ENCODE results near the gene TSHZ3.

TSHZ3 gene

GRCh38 chr19:31354799-31355664 is 5.8 kb upstream of the TSHZ3 start:
- TF ChIP-seq CTCF (IDR thresholded peaks at IDR 0.05) (no peak), ZFX (IDR thresholded peaks at IDR 0.05; ENCODE audit: borderline replicate concordance) (no peak)
- H3K27ac ChIP-seq, result no peak overlapping the region

GRCh38 chr19:31354316-31354715 is 5.1 kb upstream of the TSHZ3 start:
- H3K27ac ChIP-seq, result no peak overlapping the region
- TF ChIP-seq CTCF (IDR thresholded peaks at IDR 0.05) (no peak), ZFX (IDR thresholded peaks at IDR 0.05; ENCODE audit: borderline replicate concordance) (no peak)

DNA sequence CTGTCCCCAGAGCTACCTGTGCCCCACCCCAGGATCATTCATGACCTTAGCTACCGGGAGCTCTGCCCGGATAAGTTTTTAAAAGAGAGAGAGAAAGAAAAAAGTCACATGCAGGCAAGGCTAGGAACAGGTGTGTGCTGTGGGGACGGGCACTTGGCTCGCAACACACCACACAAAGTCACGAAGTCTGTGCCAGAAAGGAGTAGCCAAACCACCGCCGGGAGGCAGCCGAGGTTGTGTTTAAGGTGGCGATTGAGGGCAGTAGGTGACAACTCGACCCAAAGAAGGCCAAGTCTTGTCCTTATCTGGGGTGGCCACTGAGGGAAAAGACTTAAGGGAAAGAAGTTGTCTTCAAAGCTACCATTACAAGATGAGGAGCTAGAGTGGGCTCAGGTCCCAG is 4.6 kb upstream of the TSHZ3 start:
- TF ChIP-seq ZFX (IDR thresholded peaks at IDR 0.05; ENCODE audit: borderline replicate concordance) (no peak), CTCF (IDR thresholded peaks at IDR 0.05) (no peak)
- no peak overlapping the region for H3K27ac ChIP-seq

DNA sequence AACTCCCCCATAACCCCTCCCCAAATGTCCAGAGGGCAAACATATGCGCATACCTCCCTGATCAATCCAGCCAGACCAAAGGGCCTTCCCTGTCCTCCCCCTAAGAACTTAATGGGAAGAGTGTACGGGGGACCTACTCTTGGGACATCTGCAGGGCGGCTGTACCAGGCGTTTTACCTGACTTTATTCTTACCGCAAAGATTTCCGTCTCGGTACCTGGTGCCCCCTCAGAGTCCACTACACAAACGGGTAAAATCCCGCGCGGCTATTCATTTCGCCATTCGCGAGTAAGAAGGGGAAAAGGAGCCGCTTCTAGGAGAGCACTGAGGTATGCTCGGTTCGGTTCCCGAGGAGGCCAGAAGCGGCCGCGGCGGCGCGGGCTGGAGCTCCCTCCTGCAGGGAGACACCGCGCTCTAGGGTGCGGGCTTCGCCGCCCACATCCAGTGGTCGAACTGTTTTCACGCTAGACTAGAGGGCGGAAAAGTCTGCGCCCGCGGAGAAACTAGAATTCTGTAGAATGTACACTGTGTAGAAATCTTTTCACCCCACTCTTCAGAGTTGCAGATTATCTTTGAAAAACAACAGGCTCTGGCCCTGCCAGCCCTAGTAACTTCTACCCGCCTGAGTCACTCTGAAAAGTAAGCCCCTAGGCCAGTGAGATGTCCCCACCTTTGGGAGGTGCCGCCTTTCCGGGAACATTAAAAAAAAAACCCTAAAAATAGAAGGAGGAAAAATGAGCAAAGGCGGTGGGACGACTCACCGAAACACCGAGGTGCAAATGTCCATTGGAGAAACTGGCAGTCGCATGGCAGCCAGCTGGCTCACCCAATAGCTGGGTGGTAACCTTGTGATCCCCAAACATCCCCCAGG is 3.8 kb upstream of the TSHZ3 start:
- no peak for TF ChIP-seq CTCF (IDR thresholded peaks at IDR 0.05)
- no peak for TF ChIP-seq ZFX (IDR thresholded peaks at IDR 0.05; ENCODE audit: borderline replicate concordance)
- H3K27ac ChIP-seq, result no peak overlapping the region

- H3K27ac ChIP-seq, result no peak overlapping the region
- no peak for TF ChIP-seq CTCF (IDR thresholded peaks at IDR 0.05)
- no peak for TF ChIP-seq ZFX (IDR thresholded peaks at IDR 0.05; ENCODE audit: borderline replicate concordance)
These were observed 3.1 kb upstream of the TSHZ3 start for GRCh38 chr19:31352296-31352781.

GRCh38 chr19:31351855-31352195 is 2.6 kb upstream of the TSHZ3 start:
- H3K27ac ChIP-seq, result no peak overlapping the region
- no peak for TF ChIP-seq CTCF (IDR thresholded peaks at IDR 0.05)
- no peak for TF ChIP-seq ZFX (IDR thresholded peaks at IDR 0.05; ENCODE audit: borderline replicate concordance)

All from 22Rv1 (cell line).